GM12872 (cell line): Measurements from ENCODE around the gene ZBTB17.

ENCODE experiments used
- CTCF ChIP-seq: IDR thresholded peaks from 3 replicates; pipeline ENCODE4 v1.5.1; 2011; ENCODE audit warnings: low read depth, mild to moderate bottlenecking, low read length, moderate library complexity; ENCODE audit not compliant: insufficient read depth

The ZBTB17 gene

GRCh38 chr1:15991427-15992186, 15.7 kb upstream of the ZBTB17 start:
- TF ChIP-seq CTCF, result no peak

GRCh38 chr1:15989776-15990175, 13.9 kb upstream of the ZBTB17 start:
- no peak for TF ChIP-seq CTCF

- TF ChIP-seq CTCF, result no peak
These were observed 13.2 kb upstream of the ZBTB17 start for GRCh38 chr1:15988856-15989736.

- no peak for TF ChIP-seq CTCF
These were observed 9.9 kb upstream of the ZBTB17 start for GRCh38 chr1:15985611-15986297.

- TF ChIP-seq CTCF, result no peak
These were observed 7.4 kb upstream of the ZBTB17 start for GRCh38 chr1:15983275-15983674.

- TF ChIP-seq CTCF, result no peak
These were observed 5.8 kb upstream of the ZBTB17 start for GRCh38 chr1:15981679-15982078.

GRCh38 chr1:15975358-15975804, 520 bp downstream of the ZBTB17 start:
- TF ChIP-seq CTCF, result peak; percentile 20; the same call in 1 of the 3 replicates
